A549 (cell line): ENCODE data around the gene KIAA0825.

Experiments used
- CBX8 ChIP-seq: fragments of 200-600 bp; sonication (generic); IDR thresholded peaks from 2 replicates; pipeline ENCODE4 v1.6.1; 2016
- CHD2 ChIP-seq: fragments of 150-350 bp; IDR thresholded peaks from 2 replicates; pipeline ENCODE4 v1.6.1; 2014; ENCODE audit warnings: low read length; ENCODE audit not compliant: partially characterized antibody
- SMC3 ChIP-seq: fragments of >200 bp; sonication (Bioruptor Twin); formaldehyde crosslinking; IDR thresholded peaks from 3 replicates; pipeline ENCODE4 v1.6.1; 2018; ENCODE audit warnings: inconsistent platforms

- TF ChIP-seq CHD2 = no peak
- TF ChIP-seq SMC3 = no peak
- TF ChIP-seq CBX8 = no peak
These were observed 8.8 kb upstream of the KIAA0825 start for GRCh38 chr5:94627191-94627590.
